ENCODE measurements around the gene SIRPG.

- TF ChIP-seq BCL6B (tag by site-specific recombination; IDR thresholded peaks at IDR 0.05) (no peak), KLF10 (tag by site-specific recombination; IDR thresholded peaks at IDR 0.05) (no peak), ZNF776 (tag by site-specific recombination; IDR thresholded peaks at IDR 0.05; ENCODE audit: borderline replicate concordance) (no peak), CTCF (tag by site-specific recombination; IDR thresholded peaks at IDR 0.05) (no peak), ZNF391 (tag by site-specific recombination; IDR thresholded peaks at IDR 0.05; ENCODE audit: borderline replicate concordance, low read depth) (no peak), ZNF324 (tag by site-specific recombination; IDR thresholded peaks at IDR 0.05) (no peak), ZNF768 (tag by site-specific recombination; IDR thresholded peaks at IDR 0.05) (no peak)
Observed at GRCh38 chr20:1696521-1697209, 39.1 kb upstream of the SIRPG start.
